ENCODE results near the gene PGAP3.
"Not testable (repeated sequence)": the region's sequence is repeated elsewhere in the genome, so short reads cannot be mapped to it uniquely, and the experiment has no call there.

The PGAP3 gene

DNA sequence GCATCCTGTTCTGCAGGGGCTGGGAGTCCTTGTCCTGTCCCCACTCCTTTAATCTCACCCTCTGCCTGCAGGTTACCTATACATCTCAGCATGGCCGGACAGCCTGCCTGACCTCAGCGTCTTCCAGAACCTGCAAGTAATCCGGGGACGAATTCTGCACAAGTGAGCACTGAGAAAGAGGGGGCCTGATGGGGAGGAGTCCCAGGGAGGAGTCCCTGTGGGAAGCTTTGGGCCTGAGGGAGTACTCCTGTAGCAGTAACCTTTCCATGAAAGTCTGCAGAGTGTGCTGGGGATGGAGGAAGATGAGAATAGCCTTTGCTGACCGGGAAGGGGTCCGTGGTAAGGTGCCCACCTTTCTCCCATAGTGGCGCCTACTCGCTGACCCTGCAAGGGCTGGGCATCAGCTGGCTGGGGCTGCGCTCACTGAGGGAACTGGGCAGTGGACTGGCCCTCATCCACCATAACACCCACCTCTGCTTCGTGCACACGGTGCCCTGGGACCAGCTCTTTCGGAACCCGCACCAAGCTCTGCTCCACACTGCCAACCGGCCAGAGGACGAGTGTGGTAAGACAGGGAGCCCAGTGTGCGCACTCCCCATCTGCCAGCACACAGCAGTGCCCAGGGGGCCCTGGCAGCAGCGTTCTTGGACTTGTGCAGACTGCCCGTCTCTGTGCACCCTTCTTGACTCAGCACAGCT lies 27.7 kb upstream of the PGAP3 start:
- DNase-seq (ENCODE audit: low read depth in 2 of 2): no peak

DNA sequence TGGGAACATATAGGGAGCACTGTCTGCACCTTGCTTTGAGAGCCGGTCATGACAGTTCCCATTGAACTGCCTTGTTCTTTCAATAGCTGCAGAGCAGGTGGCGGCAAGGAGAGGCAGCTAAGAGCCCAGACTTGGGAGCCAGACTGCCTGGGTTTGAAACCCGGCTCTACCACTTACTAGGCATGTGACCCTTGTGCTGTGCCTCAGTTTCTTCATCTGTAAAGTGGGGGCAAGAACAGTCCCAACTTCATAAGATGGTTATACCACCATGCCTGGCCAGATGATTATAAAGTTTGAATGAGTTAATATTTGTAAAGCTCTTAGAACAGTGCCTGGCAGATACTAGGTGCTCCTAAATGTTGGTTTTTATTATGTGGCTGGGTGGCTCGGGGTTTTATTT lies 26.4 kb upstream of the PGAP3 start:
- no peak for DNase-seq (ENCODE audit: low read depth in 2 of 2)

DNA sequence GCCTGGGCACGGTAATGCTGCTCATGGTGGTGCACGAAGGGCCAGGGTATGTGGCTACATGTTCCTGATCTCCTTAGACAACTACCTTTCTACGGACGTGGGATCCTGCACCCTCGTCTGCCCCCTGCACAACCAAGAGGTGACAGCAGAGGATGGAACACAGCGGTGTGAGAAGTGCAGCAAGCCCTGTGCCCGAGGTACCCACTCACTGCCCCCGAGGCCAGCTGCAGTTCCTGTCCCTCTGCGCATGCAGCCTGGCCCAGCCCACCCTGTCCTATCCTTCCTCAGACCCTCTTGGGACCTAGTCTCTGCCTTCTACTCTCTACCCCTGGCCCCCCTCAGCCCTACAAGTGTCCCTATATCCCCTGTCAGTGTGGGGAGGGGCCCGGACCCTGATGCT lies 24.0 kb upstream of the PGAP3 start:
- DNase-seq (ENCODE audit: low read depth in 2 of 2): no peak

- not testable (repeated sequence) for DNase-seq (ENCODE audit: low read depth in 2 of 2)
Measured at GRCh38 chr17:39711071-39711470, 23.2 kb upstream of the PGAP3 start.

DNA sequence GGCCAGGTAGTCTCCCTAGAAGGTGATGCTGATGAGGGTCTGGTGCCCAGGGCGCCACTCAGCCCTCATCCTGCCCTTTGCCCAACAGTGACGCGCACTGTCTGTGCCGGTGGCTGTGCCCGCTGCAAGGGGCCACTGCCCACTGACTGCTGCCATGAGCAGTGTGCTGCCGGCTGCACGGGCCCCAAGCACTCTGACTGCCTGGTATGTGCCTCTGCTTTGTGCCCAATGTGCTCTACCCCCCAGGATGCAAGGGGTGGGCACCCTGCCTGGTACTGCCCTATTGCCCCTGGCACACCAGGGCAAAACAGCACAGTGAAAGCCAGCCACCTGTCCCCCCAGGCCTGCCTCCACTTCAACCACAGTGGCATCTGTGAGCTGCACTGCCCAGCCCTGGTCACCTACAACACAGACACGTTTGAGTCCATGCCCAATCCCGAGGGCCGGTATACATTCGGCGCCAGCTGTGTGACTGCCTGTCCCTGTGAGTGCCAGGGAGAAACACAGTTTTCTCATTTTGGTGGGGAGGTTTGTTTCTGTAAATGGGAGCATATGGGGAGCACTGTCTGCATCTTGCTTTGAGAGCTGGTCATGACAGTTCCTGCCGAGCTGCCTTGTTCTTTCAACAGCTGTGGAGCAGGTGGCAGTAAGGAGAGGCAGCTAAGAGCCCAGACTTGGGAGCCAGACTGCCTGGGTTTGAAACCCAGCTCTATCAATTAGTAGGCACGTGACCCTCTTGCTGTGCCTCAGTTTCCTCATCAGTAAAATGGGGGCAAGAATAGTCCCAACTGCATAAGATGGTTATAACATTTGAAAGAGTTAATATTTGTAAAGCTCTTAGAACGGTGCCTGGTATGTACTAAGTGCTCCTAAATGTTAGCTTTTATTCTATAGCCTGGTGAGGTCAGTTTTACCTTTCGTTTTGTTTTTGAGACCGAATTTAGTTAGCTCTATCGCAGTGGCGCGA lies 22.4 kb upstream of the PGAP3 start:
- no peak for DNase-seq (ENCODE audit: low read depth in 2 of 2)

GRCh38 chr17:39709319-39709997 lies 21.6 kb upstream of the PGAP3 start:
- no peak for DNase-seq (ENCODE audit: low read depth in 2 of 2)

DNA sequence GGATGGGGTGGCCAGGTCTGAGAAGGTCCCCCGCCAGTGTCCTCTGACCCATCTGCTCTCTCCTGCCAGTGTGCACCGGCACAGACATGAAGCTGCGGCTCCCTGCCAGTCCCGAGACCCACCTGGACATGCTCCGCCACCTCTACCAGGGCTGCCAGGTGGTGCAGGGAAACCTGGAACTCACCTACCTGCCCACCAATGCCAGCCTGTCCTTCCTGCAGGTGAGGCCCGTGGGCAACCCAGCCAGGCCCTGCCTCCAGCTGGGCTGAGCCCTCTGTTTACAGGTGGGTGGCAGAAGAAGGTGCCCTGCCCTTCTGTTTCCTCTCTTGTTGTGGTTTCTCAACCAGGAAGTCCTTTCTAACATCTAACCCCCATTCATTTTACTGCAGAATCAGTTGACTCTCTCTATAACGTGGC lies 19.1 kb upstream of the PGAP3 start:
- DNase-seq (ENCODE audit: low read depth in 2 of 2): no peak

DNA sequence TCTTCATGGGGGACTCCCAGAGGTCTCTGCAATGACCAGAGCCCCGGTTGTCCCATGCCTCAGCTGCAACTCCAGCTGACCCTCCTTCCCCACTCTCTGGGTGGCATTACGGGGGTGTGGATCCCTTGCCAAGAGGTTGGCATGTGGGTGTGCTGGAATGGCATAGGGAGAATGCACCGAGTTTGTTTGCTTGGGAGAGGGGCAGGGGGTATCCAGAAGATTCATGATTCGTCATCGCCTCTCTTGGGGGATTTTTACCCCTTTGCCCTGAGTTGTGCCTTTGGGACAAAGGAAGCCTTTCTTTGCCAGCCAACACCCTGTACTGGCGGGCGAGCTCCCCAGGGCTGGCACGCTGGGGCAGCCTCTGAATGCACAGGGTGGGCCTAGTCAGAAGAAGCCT lies 18.5 kb upstream of the PGAP3 start:
- DNase-seq (ENCODE audit: low read depth in 2 of 2): no peak

DNA sequence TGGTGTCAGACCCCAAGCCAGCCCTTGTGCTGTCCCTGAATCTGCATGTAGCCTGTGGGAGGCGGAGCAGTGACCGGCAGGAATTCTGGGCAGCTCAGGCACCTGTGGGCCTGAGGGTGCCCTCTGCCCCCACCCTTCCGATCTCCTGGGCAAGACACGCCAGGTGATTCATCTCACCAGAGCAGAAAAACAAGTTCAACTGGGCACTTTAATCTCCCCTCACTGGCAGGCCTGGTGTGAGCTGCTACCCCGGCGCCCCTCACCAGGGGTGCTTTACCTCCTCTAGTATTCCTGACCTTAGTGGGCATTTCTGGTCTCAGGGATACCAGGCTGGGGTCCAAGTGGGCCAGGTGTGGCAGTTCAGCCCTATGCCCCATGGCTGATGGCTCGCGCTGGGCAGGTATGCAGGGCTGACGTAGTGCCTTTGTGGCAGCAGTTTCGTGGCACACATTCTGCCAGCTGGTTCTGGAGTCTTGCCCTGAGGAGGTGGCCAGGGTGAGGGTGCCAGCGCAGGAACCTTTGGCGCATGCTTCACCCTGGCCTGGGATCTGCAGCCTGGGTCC lies 18.0 kb upstream of the PGAP3 start:
- DNase-seq (ENCODE audit: low read depth in 2 of 2): no peak

DNA sequence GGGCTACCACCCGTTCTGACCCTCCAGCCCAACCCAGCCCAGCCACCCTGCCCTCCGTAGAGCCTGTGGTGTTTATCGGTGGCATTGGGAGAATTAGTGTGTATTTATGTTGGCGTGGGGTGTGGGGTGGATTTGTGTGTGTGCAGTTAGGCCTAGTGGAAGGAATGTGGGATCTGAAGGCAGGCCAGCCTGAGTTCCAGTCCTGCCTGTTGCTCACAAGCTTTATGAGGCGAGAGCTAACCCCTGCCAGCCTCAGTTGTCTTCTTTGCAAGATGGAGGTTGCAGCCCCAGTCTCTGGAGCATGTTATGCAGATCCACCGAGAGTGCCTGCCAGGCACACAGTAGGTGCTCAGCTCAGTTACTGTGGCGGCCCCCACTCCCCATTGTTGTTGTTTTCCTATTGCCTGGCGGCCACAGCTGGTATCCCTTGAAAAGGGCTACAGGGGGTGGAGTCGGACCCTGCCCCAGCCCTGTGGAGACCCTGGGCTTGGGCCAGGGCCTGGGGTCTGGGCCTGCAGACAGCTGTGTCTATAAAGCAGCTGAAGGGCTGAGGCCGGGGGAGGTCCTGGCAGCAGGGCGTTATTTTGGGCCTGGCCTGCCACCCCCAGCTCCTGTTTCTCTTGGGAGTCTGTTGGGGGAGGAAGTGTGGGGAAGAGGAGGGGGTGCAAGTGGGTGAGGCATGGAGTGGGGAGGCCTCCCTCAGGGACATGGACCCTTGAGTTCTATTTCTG lies 17.1 kb upstream of the PGAP3 start:
- no peak for DNase-seq (ENCODE audit: low read depth in 2 of 2)

DNA sequence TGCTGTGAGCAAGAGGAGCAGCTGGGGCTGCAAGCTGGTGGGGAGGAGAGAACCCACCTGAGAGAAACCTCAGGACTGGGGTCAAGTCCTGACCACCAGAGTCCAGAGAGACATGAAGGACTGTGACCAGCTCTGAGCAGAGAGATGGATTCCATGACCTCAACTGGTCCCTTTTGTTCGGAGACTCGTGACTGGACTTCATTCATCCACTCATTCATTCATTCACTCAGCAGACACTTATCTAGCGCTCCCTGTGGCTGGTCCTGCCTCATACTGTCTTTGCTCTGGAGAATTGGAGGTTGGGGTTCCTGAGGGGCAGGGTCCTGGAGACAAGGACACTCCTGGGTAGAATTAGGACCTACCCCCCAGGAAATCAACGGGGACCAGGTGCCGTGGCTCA lies 16.1 kb upstream of the PGAP3 start:
- DNase-seq (ENCODE audit: low read depth in 2 of 2): no peak

- no peak for DNase-seq (ENCODE audit: low read depth in 2 of 2)
Measured at GRCh38 chr17:39702901-39703893, 15.3 kb upstream of the PGAP3 start.

- DNase-seq (ENCODE audit: low read depth in 2 of 2): no peak
Measured at GRCh38 chr17:39701784-39702422, 14.0 kb upstream of the PGAP3 start.

DNA sequence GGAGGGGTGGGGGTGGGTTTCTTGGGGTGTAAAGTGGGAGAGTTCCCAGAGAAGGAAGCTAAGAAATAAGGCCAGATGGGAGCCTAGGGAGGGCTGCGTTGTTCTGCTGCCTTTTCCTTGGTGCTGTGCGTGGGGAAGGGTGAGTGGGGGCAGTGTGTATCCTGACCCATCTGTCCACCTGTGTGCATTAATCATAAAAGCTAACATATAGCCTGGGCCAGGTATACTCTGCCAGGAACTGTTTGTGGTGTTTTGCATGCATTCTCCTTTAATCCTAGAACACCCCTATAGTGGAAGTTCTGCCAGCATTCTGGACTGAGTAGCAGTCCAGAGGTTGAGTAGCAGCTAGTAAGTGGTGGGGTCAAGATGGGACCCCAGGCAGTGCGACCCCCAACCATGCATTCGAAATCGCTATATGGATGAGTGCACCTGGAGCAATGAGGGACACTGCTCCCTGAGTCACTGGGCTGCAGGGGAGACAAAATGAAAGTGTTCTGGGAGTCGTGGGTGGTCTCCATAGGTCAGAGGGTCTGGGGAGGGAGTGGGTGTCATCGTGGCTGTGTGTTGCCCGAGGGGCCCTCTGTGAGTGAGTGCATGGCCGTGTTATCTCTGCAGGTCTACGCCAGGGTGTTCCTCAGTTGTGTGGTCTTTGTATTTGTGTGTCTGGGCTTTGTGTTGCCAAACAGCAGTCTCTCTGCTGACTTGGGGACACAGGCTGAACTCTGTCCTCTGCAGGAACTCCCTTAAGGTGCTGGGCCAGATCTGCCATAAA lies 13.3 kb upstream of the PGAP3 start:
- no peak for DNase-seq (ENCODE audit: low read depth in 2 of 2)

GRCh38 chr17:39700148-39700987 lies 12.5 kb upstream of the PGAP3 start:
- DNase-seq (ENCODE audit: low read depth in 2 of 2): no peak

DNA sequence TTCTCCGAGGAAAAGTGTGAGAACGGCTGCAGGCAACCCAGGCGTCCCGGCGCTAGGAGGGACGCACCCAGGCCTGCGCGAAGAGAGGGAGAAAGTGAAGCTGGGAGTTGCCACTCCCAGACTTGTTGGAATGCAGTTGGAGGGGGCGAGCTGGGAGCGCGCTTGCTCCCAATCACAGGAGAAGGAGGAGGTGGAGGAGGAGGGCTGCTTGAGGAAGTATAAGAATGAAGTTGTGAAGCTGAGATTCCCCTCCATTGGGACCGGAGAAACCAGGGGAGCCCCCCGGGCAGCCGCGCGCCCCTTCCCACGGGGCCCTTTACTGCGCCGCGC lies 11.9 kb upstream of the PGAP3 start, which contains the start of gene ERBB2:
Gene ERBB2 (plus strand): TSS at position 247 of the 330 bp plus-strand sequence. CDS start 175 bp downstream, outside the sequence.
- no peak for DNase-seq (ENCODE audit: low read depth in 2 of 2)

DNA sequence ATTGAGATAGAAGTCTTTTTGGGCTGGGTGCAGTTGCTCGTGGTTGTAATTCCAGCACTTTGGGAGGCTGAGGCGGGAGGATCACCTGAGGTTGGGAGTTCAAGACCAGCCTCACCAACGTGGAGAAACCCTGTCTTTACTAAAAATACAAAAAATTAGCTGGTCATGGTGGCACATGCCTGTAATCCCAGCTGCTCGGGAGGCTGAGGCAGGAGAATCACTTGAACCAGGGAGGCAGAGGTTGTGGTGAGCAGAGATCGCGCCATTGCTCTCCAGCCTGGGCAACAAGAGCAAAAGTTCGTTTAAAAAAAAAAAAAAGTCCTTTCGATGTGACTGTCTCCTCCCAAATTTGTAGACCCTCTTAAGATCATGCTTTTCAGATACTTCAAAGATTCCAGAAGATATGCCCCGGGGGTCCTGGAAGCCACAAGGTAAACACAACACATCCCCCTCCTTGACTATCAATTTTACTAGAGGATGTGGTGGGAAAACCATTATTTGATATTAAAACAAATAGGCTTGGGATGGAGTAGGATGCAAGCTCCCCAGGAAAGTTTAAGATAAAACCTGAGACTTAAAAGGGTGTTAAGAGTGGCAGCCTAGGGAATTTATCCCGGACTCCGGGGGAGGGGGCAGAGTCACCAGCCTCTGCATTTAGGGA lies 11.4 kb upstream of the PGAP3 start:
- not testable (repeated sequence) for DNase-seq (ENCODE audit: low read depth in 2 of 2)

Measured in stimulated activated CD8-positive, alpha-beta memory T cell treated with anti-CD3 and anti-CD28 coated beads, Interleukin-2, amount 100 ng/mL, for 1 hour (primary cell).